ENCODE data around the gene NFX1. TPM values are rescaled to one million over a fixed set of nuclear protein-coding genes. Genes with fewer than 3 reads are reported as not detected.

Gene NFX1
- total and polyA plus RNA-seq, 10 of the 15 experiments (the other 5 are each of a cell fraction or from before 2014, with no cell fraction given): 11.9 to 45.1 (median 36.1) TPM

GRCh38 chr9:33415501-33416038 is 125.3 kb downstream of the NFX1 start:
- no TSS peak for BruUV-seq (replicated peaks)
- H3K9me3 ChIP-seq (replicated peaks; ENCODE audit: control insufficient read depth, insufficient read depth, low read length): no peaks in the 10 kb centered on the region
- peak; percentile 3 for DNase-seq (ENCODE audit: low read depth, low spot score)
- H3K4me1 ChIP-seq (ENCODE audit: control insufficient read depth, insufficient read depth, low read length): no peaks in the 10 kb centered on the region
- H2AFZ ChIP-seq (ENCODE audit: control insufficient read depth, low read depth, low read length): no peak overlapping the region; the same call in 1 of the 2 replicates
- no peaks in the 10 kb centered on the region for H3K79me2 ChIP-seq (ENCODE audit: control insufficient read depth, insufficient read depth, low read length)
- H3K27ac ChIP-seq (ENCODE audit: control insufficient read depth, insufficient read depth): no peak overlapping the region
- H3K4me2 ChIP-seq (ENCODE audit: control insufficient read depth, insufficient read depth): no peak overlapping the region
- POLR2A ChIA-PET: no interaction called here
- CTCF ChIA-PET: interaction anchor here (0.6 to 10.1 kb wide), 24 partner anchors 11 to 189 kb away, joined by 3 to 113 read pairs (median 4); partner anchors contain the start of genes AQP3 and NOL6
- no peak overlapping the region for H3K4me3 ChIP-seq
- peak; percentile 93 for ATAC-seq
- no peaks in the 10 kb centered on the region; a peak in 1 of 4 replicates for H3K27me3 ChIP-seq (replicated peaks in 1 of 2; ENCODE audit: control insufficient read depth in 2 of 2, insufficient read depth in 2 of 2, low read length in 1 of 2)
- 8% methylated on average over 9 of the region's 9 CpGs for WGBS (ENCODE audit: insufficient coverage, insufficient replicate concordance, low lambda C conversion rate, missing lambda C conversion rate)
- H3K36me3 ChIP-seq (ENCODE audit: control insufficient read depth in 2 of 2, insufficient read depth in 2 of 2, low read length in 1 of 2): no peaks in the 10 kb centered on the region
- in situ Hi-C loops (cut with MboI) (no loop called here), intact Hi-C loops (cut with micrococcal nuclease; ENCODE audit: unreplicated experiment) (no loop called here)
- RAD21 ChIA-PET (ENCODE audit: unreplicated experiment): interaction anchor here (0.6 to 3.2 kb wide), 8 partner anchors 18 to 1037 kb away, joined by 3 to 12 read pairs (median 4); partner anchors contain the start of genes AQP3 and NOL6
- no peak overlapping the region for H3K9ac ChIP-seq (ENCODE audit: control insufficient read depth, insufficient read depth, low read length)
- SMC1A ChIA-PET (ENCODE audit: uncharacterized antibody, unreplicated experiment): interaction anchor here (0.8 to 2.8 kb wide), 7 partner anchors 19 to 357 kb away, joined by 3 to 18 read pairs (median 3); partner anchors contain the start of gene AQP3
- H4K20me1 ChIP-seq (ENCODE audit: control insufficient read depth, insufficient read depth): no peaks in the 10 kb centered on the region
- FAIRE-seq: no peak
- TF ChIP-seq ZNF274 (IDR thresholded peaks at IDR 0.05; ENCODE audit: insufficient read depth, insufficient read length) (no peak), MXI1 (IDR thresholded peaks at IDR 0.05; ENCODE audit: low read depth, low read length) (no peak), TCF3 (IDR thresholded peaks at IDR 0.05; ENCODE audit: borderline replicate concordance, insufficient read depth, low read depth, low read length) (no peak), IKZF2 (IDR thresholded peaks at IDR 0.05) (no peak), ZBTB11 (CRISPR knock-in tag; IDR thresholded peaks at IDR 0.05) (no peak), TARDBP (IDR thresholded peaks at IDR 0.05; ENCODE audit: borderline replicate concordance) (no peak), ZNF687 (IDR thresholded peaks at IDR 0.05) (no peak), MAX (IDR thresholded peaks at IDR 0.05; ENCODE audit: low read depth, low read length) (no peak), BCL3 (IDR thresholded peaks at IDR 0.05; ENCODE audit: borderline replicate concordance, insufficient read depth, low read depth, low read length, poor library complexity, severe bottlenecking) (no peak), SMC3 (IDR thresholded peaks at IDR 0.05; ENCODE audit: borderline replicate concordance, low read length) (peak; percentile 38; the same call in 1 of the 2 replicates), ZNF622 (IDR thresholded peaks at IDR 0.05) (no peak), POLR2A (IDR thresholded peaks at IDR 0.05; ENCODE audit: low read depth, low read length) (no peak), HSF1 (IDR thresholded peaks at IDR 0.05; ENCODE audit: low read depth, low read length) (no peak)

Data from GM12878 (cell line).